Skeletal muscle satellite cell (primary cell): ENCODE results near the gene NOP53. TPM values are rescaled to one million over a fixed set of nuclear protein-coding genes. Genes with fewer than 3 reads are reported as not detected.
"Not testable (repeated sequence)": the region's sequence is repeated elsewhere in the genome, so short reads cannot be mapped to it uniquely, and the experiment has no call there.

Experiments
- H3K27me3 ChIP-seq: 2 replicates; pipeline ENCODE4 v1.7.0; 2013; ENCODE audit warnings: low read length; ENCODE audit not compliant: control insufficient read depth, insufficient read depth
- H3K36me3 ChIP-seq: 2 replicates; pipeline ENCODE4 v1.7.0; 2013; ENCODE audit warnings: mild to moderate bottlenecking, control low read depth, low read length; ENCODE audit not compliant: insufficient read depth
- H3K4me1 ChIP-seq: 2 replicates; pipeline ENCODE4 v1.7.0; 2013; ENCODE audit warnings: low read length; ENCODE audit not compliant: control insufficient read depth, insufficient read depth
- H3K4me2 ChIP-seq: 2 replicates; pipeline ENCODE4 v1.7.0; 2013; ENCODE audit warnings: mild to moderate bottlenecking, low read length
- H3K4me3 ChIP-seq: 2 replicates; pipeline ENCODE4 v1.7.0; 2013; ENCODE audit warnings: low read length
- H3K9ac ChIP-seq: 2 replicates; pipeline ENCODE4 v1.7.0; 2013; ENCODE audit warnings: mild to moderate bottlenecking, low read depth, low read length, moderate library complexity
- H3K9me3 ChIP-seq: replicated peaks from 2 replicates; pipeline ENCODE4 v1.7.0; 2013; ENCODE audit warnings: mild to moderate bottlenecking, control low read depth, low read length
- small RNA-seq: library from RNA; depleted of rRNA; stranded (forward); fragments of <200 nt; gene quantifications from one replicate; pipeline ENCODE3, GENCODE V24; 2012

The NOP53 gene

DNA sequence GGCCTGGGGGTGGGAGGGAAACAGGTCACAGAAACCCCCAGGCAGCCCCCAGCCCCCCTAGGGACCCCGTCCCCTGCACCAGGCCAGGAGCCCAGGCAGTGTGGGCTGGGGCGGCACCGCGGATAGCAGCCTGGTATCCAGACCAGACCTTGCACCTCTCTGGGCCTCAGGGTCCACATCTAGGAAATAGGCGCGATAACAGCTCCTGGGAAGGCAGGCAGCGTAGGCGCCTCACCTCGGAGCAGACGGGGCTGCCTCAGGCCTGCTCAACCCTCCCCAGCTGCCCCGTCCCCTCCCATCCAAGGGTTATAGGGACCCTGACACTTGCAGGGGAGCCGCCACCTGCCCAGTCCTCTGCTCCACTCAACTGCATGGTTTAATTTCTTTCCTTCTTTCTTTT, 58.3 kb downstream of the NOP53 start:
- H3K4me3 ChIP-seq, H3K27me3 ChIP-seq, H3K9me3 ChIP-seq, H3K36me3 ChIP-seq, H3K9ac ChIP-seq, H3K4me1 ChIP-seq, H3K4me2 ChIP-seq: not testable (repeated sequence)

DNA sequence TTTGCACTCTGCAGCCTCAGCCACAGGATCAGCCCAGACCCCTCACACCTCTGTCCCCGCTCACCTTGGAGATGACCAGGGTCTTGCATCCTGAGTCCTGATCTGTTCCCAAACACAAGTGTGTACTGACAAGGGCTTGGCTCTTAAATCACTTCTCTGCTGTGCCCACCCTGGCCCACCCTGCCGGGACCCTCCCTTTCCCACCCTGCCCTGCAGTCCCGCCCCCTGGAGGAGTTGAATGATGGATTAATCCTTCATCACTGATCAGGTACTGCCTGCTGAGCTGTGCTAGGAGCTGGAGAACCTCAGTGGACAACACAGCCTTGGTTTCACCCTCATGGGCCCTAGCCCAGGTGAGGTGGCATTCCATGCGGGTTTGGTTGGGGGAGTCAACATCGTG, 59.1 kb downstream of the NOP53 start, which contains the start of gene TPRX1:
TSS of gene TPRX1 (minus strand) at position 101 of the 400 bp plus-strand sequence. CDS start at position 89, 12 bp downstream.
- not testable (repeated sequence) for H3K36me3 ChIP-seq, H3K4me2 ChIP-seq, H3K27me3 ChIP-seq, H3K9me3 ChIP-seq, H3K4me1 ChIP-seq, H3K4me3 ChIP-seq, H3K9ac ChIP-seq

DNA sequence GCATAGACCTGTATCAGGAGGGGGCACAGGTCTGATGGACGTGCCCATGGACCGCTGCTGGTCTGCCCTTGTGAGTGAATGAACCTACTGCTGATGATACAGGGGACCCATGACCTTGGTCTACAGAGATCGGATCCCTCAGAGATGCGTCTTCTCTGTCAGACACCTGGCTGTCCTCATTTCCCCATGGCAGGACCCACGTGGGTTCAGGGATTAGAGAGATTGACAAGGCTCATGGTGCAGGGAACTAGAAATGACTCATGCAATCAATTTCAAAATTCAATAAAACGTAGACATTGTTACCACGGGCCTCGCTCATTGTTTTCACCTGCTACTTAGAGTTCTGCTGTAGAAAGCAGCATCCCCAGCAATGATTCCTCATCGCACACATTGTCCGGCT, 60.0 kb downstream of the NOP53 start:
- Histone ChIP-seq H3K9ac (no peak overlapping the region), H3K36me3 (no peaks in the 10 kb centered on the region), H3K4me2 (no peak overlapping the region), H3K9me3 (no peaks in the 10 kb centered on the region), H3K4me3 (no peak overlapping the region), H3K27me3 (peaks cover 3% of the 10 kb centered on the region), H3K4me1 (no peaks in the 10 kb centered on the region)

DNA sequence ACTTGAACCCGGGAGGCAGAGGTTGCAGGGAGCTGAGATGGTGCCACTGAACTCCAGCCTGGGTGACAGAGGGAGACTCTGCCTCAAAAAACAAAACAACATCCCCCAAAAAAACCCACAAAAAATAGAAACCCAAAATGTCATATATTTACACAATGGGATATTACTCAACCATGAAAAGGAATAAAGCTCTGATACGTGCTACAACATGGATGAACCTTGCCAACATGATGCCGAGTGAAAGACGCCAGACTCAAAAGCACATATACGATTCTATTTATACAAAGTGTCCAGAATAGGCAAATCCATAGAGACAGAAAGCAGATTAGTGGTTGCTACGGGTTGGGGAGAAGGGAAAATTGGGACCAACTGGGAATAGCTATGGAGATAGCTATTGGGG, 61.1 kb downstream of the NOP53 start:
- Histone ChIP-seq H3K9ac (no peak overlapping the region), H3K4me2 (no peak overlapping the region), H3K4me3 (no peak overlapping the region), H3K4me1 (no peaks in the 10 kb centered on the region), H3K9me3 (no peaks in the 10 kb centered on the region), H3K36me3 (no peaks in the 10 kb centered on the region), H3K27me3 (peaks cover 3% of the 10 kb centered on the region)

Small RNAs within 50 kb of the gene (small RNA-seq; reads per million reads assigned to genes)
- not detected for gene AC008745.1
- not detected for gene SNORD23
